Inferior parietal cortex (tissue), 1 donor: ENCODE results near the gene RTL5.

ENCODE experiments used
- DNase-seq: peaks from one replicate; pipeline ENCODE4 v3.0.0-alpha.2; 2016; ENCODE audit errors: extremely low spot score

The RTL5 gene

GRCh38 chrX:72110051-72110875 lies 21.5 kb downstream of the RTL5 start:
- DNase-seq: no peak

DNA sequence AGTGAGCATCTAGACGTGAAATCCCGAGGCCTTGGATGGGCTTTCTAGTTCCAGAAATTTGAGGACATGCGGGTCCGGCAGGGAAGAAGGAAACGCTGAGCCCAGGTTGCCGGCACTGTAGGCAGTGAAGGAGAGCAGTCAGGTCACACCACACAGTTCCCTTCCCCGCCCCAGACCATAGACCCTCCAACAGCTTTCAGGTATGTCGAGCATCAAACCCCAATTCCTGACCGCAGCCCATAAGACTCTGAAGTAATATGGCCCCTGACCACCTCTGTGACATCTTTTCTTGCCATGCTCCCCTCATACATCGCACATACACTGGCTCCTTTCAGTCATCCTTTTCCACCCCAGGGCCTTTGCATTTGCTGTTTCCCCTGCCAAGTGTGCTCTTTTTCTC lies 23.0 kb downstream of the RTL5 start:
- no peak for DNase-seq

- DNase-seq: no peak
Observed at GRCh38 chrX:72107841-72108595, 23.7 kb downstream of the RTL5 start.

- no peak for DNase-seq
Observed at GRCh38 chrX:72107320-72107719, 24.4 kb downstream of the RTL5 start.

GRCh38 chrX:72105436-72105835 lies 26.3 kb downstream of the RTL5 start:
- DNase-seq: no peak

DNA sequence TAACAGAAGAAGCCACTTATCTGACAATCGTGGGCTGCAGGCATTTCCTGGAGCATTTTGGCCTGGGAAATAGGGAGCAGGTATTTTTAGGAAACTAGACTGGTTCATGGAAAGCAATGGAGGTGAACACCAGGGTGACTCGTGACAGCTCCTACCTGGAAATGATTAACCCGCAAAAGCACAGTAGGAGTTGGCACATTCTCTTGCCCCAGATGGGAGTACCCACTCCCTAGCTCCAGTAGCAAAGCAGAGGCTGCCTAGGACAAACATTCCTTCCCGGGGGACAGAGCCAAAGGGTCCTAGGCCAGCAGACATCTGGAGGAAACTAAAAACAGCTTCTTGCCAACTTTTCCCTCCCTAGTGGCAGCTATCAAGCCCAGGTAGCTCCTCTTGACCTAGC lies 29.0 kb downstream of the RTL5 start:
- no peak for DNase-seq

- no peak for DNase-seq
Observed at GRCh38 chrX:72102126-72102525, 29.6 kb downstream of the RTL5 start.

GRCh38 chrX:72101597-72102037 lies 30.1 kb downstream of the RTL5 start:
- no peak for DNase-seq

DNA sequence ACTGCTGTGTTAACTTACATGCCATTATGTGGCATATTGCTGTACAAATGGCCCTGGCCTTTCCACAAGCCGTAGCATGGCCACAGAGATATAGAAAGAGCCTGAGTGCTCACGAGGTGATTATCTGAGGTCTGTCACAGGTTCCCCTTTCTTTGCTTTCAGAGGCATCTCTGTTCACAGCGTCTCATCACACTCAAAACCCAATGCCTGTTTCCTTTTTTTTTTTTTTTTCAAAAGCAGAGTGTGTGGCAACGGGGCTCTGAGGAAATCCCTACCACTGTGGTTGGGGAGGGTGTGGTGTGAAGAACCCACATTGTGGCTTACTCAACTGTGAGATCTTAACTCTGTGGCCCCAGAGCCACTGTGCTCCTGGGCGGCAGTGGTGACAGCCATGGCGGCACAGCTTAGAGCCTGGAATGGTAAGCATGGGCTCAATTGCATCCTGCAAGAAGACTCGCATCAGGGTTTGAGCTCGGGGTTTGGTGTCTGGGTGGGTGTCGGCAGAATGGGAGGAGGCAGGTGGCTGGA lies 30.8 kb downstream of the RTL5 start:
- DNase-seq: no peak

DNA sequence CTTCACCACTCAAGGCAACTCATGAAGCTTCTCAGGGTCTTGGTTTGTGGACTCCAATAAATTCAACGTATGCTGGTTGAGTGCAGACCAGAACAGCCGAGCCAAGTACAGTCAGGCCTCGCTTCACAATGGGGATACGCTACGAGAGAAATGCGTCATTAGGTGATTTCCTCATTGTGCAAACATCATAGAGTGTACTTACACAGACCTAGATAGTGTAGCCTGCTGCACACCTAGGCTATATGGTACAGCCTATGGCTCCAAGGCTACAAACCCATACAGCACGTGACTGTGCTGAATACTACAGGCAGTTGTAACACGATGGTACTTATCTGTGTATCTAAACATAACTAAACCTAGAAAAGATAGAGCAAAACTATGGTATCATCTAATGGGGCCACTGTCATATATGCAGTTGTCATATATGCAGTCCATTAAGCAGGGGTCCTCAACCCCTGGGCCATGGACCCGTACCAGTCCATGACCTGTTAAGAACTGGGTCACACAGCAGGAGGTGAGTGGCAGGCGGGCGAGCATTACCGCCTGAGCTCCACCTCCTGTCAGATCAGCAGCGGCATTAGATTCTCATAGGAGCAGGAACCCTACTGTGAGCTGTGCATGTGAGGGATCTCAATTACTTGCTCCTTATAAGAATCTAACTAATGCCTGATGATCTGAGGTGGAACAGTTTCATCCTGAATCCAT lies 31.5 kb downstream of the RTL5 start:
- no peak for DNase-seq

DNA sequence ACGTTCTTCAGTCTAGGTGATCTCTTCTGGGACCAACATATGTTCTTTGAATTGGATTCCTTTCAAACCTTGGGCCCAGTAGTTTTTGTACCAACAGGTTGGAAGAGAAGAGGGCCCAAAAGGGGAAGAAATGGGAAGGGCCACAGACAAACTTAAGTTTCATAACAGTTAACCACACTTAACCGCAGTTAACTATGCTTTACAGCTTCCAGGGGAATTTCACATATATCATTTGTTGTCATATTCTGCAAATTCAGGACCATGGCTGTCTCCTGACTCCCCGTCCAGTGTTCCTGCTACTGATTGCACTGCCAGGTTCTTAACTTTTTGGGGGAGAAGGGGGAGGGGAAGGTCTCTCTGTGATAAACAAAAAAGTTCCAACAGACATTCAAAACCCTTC lies 34.6 kb downstream of the RTL5 start:
- no peak for DNase-seq

GRCh38 chrX:72095370-72095769 lies 36.3 kb downstream of the RTL5 start:
- no peak for DNase-seq

GRCh38 chrX:72094894-72095293 lies 36.8 kb downstream of the RTL5 start:
- peak; percentile 14 for DNase-seq

GRCh38 chrX:72089254-72089653 lies 42.5 kb downstream of the RTL5 start:
- DNase-seq: no peak

DNA sequence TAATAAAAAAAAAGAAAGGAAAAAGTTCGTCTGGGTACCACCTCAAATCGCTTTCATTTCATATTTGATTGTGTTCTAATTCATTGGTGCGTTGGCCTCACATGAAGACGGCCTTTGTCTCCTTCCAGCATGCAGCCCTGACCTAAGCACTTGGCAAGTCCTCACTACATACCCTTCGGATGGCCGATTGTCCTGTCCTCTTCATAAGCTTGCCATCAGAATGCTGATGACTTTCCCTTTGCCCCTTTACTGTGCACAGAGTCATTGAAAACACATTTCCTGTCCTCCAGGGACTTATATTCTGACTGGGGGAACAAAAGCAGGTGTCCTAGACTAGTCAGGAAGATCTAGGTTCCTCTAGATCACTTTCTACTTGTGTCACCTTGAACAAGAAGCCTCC lies 43.0 kb downstream of the RTL5 start:
- DNase-seq: no peak

GRCh38 chrX:72086995-72087394 lies 44.7 kb downstream of the RTL5 start:
- no peak for DNase-seq

- no peak for DNase-seq
Observed at GRCh38 chrX:72084114-72084513, 47.6 kb downstream of the RTL5 start.

DNA sequence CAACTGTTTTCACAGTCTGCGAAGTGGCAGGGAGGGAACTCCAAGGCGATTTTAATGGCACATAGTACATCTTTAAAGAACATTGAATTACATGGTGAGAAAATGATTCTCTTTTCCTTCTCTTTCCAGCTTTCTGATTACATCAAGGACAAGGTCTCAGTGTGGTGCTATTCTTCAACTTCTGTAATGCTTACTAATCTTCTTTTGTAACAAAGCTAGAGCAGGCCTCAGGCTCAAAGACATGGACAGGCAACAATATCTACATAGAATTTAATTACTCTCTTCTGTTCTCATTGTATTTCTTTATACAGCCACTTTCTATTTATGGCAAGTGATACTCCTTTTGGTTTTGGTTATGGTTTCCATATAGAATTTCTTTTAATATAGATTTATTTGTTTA lies 48.4 kb downstream of the RTL5 start:
- no peak for DNase-seq

GRCh38 chrX:72081605-72082320 lies 50.0 kb downstream of the RTL5 start:
- no peak for DNase-seq

DNA sequence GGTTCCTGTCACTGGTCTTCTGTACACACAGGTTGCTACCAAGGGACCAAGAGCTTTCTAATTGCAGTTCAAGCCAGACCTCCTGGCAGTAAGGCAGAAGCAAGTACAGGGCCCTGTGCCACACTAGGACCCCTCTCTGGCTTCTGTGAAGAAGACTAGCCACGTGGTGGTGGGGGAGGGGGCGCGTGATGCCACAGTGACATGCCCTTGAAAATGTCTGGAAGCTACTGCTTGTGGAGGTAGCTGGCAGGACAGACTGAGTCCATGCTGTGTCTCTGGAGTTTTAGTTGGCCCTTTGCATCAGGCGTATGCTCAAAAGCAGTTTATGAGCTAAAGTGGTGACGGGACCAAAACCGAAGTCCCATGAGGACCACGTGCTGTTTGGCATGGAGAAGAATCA lies 50.9 kb downstream of the RTL5 start:
- no peak for DNase-seq

- DNase-seq: no peak
Observed at GRCh38 chrX:72080150-72080549, 51.6 kb downstream of the RTL5 start.

DNA sequence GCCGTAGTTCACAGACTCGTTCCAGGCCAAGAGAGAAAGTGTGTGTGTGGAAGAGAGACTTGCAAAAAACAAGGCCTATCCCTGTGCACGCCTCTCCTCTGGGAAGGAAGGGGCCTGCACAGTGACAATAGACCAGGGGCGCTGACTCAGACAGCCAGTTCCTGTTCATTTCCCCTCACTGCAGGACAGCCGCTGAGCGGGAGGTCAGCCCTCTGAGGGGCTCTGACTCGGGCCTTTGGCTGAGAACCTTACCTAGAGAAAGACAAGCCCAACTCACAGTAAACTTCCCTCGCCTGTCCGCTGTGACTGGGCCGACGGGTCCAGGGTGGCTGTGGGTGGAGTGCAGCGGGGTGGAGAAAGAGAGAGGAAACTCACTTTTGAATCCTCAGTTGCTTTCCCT lies 52.1 kb downstream of the RTL5 start:
- no peak for DNase-seq
